ENCODE data around the gene L1TD1.
"Not testable (repeated sequence)": the region's sequence is repeated elsewhere in the genome, so short reads cannot be mapped to it uniquely, and the experiment has no call there.

Gene L1TD1

DNA sequence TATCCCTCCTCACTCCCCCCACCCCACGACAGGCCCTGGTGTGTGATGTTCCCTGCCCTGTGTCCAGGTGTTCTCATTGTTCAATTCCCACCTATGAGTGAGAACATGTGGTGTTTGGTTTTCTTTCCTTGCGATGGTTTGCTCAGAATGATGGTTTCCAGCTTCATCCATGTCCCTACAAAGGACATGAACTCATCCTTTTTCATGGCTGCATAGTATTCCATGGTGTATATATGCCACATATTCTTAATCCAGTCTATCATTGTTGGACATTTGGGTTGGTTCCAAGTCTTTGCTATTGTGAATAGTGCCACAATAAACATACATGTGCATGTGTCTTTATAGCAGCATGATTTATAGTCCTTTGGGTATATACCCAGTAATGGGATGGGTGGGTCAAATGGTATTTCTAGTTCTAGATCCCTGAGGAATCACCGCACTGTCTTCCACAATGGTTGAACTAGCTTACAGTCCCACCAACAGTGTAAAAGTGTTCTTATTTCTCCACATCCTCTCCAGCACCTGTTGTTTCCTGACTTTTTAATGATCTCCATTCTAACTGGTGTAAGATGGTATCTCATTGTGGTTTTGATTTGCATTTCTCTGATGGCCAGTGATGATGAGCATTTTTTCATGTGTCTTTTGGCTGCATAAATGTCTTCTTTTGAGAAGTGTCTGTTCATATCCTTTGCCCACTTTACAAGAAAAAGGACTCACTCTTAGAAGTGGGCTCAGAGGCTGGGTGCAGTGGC lies 45.2 kb downstream of the L1TD1 start:
- DNase-seq: not testable (repeated sequence)

DNA sequence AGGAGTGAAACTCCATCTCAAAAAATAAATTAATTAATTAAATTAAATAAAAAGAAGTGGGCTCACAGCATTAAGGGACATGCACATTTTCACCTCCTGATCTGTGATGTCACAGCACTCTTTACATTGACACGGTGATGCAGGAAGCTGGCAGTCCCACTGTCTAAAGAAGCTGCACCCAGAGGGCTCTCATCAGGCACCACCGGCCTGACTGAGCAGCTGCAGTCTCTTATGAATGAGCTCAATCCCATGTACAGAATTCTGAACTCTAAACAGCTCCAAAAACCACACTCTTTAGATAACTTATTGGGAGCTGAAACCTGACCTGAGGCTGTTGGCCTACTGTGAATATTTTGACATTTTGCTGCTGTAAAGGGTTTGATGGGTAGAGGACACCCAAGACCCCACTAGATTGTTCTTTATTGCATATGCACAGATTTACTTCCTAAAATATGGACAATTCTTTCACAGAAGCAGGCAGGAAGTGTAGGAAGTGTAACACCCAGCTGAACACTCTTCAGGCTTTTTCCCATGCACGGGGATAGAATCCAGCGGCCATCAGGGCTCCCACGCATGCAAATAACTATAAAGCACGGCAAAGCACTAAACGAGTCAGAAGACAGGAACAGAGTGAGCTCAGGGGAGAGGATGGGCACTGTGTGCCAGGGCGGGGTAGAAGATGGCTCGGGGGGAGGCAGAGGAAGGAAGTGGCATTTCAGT lies 46.2 kb downstream of the L1TD1 start:
- DNase-seq: no peak

DNA sequence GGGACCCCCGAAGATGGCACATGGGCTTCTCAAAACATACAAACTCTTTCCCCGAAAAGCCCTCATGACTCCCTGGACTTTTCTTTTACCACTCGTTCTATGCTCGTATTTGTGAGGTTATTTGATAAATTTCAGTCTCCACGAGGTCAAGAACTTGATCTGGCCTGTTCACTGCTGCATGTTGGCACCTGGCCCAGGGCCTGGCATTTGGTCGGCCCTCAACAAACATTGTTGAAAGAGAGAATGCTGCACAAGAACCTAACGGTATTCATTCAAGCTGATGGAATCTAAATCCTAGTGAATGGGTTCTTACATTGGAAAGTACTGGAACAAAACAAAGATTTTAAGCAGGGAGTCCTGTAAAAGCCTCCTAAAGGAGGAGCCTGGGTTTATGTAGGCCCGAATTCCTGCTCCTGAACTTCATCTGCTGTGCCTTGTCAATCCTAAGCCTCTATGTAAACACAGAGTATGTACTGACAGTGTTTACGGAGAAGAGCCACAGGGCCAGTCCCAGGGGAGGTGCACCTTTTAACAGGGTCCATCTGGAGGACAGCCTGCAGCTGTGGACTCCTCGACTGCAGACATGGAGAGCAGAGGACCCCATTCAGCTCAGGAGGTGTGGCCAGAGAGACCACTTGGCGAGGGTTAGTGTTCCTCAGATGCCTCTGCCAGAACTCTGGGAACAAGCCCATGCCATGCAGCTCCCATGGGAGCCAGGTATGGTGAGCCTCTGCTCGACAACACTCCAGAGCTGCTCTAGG lies 46.9 kb downstream of the L1TD1 start:
- no peak for DNase-seq

DNA sequence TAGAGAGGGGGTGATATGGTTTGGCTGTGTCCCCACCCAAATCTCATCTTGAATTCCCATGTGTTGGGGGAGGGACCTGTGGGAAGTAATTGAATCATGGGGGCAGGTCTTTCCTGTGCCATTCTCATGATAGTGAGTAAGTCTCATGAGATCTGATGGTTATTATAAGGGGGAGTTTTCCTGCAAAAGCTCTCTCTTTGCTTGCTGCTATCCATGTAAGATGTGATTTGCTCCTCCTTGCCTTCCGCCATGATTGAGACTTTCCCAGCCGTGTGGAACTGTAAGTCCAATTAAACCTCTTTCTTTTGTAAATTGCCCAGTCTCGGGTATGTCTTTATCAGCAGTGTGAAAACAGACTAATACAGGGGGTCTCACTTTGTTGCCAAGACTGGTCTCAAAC lies 49.7 kb downstream of the L1TD1 start:
- not testable (repeated sequence) for DNase-seq

DNA sequence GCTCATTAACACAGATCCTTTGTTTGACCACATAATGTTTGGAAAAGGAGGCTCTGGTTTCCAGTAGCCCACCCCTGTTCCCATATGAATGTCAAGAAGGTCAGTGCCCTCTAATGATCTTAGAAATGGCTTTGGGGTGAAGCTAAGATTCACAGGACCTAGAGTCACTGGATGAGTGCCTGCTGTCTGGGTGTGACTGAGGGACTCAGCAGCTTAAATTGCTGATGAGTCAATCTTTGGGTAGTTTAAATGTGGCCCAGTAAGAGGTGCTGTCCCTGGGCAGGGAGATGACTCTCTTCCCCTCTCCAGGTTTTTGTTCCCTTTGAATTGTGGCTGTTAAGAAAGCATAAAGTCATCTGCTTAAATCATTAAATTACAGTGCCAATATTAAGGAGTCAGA lies 50.6 kb downstream of the L1TD1 start:
- DNase-seq: no peak

DNA sequence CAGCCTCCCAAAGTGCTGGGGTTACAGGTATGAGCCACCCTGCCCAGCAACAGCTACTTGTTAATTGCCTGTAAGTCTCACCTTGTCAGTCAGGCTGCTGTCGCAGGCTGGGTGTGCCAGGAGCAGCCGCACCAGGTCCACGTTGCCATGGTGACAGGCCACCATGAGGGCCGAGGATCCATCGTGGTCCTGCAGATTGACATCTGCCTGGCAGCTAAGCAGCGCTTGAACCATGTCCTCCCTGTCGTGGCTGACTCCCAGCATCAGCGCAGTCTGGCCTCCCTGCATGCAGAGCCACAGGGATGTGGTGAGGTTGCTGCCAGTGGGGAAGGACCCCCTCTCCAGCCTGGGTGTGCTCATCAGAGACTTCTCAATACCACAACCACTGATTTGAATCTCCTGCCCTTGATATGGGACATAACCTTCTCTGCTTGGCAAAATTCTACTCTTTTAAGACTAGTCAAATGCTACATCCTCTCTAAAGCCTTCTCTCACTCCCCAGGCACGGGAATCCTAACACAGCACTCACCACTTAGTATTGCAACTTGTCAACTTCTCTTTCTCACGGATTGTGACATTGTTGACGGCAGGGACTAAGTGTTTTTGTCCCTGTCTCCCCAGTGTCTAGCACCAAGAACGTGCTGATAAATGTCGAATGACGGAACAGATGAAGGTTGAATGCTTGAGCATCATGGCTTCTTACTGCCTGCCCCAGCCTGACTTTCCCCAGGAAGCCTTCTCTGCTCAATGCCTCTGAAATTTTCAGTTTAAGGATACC lies 52.9 kb downstream of the L1TD1 start:
- no peak for DNase-seq

DNA sequence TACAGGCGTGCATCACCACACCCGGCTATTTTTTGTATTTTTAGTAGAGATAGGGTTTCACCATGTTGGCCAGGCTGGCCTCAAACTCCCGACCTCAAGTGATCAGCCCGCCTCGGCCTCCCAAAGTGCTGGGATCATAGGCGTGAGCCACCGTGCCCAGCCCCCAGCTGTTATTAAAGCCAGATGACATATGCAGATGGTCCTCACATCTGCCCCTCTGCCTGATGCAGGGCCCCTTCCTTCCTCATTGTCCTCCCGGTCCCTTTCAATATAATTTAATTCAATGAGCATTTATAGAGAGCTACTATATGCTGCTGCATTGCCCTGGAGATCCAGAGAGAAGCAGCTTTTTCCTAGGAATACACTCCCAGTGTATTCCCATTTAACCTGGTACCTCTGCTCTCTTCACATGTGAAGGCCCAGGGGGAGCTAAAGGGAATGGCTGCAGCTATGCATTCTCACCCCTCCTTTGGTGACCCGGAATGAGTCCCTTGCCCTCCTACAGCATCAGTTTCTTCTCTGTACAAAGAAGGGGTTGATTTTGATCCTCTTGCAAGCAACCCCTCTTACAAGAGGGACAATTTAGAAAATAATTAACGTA lies 55.6 kb downstream of the L1TD1 start:
- no peak for DNase-seq

DNA sequence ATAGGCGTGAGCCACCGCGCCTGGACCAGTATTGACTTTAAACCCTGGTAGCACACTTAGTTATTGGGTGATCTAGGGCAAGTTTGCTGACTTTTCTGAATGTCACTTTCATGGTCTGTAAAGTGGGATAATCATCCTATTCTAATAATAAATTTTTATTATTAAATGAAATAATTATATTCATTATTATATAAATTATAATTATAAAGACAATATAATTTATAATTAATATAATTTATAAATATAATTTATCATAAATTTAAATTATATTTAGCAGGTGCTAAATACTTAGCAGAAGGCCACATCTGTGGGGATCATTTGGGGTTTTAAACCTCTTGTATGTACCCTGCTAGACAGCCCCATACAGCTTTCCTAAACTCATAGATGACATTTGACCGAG lies 64.9 kb downstream of the L1TD1 start:
- no peak for DNase-seq

DNA sequence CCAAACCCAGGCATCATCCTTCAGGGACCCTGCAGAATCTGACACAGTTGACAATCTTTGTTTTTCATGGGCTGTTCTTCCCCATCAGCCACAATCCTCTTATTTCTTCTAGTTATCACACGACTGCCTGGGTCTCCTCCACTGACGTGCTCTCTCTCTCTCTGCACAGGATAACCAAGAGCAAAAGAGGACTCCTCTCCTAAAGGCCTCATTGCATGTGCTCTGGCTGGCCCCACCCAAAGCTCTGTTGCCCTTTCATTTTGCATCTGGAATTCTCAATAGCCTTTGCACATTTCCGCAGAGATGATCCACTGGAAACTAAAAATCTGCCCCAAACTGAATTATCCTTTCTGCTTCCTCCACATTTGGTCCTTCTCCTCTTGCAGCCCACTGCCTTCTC lies 66.0 kb downstream of the L1TD1 start:
- no peak for DNase-seq
